C1 segment of cervical spinal cord (tissue), 14 donors: ENCODE data around the gene ETS2.

Source experiments
- DNase-seq, 14 donors: peaks; one replicate each; lab custom pipeline; 2025; lab: John Stamatoyannopoulos, UW

Gene ETS2

GRCh38 chr21:38777531-38777930 is 28.2 kb upstream of the ETS2 start:
- no peak for DNase-seq

- no peak for DNase-seq
Observed at GRCh38 chr21:38780879-38781278, 24.9 kb upstream of the ETS2 start.

GRCh38 chr21:38784458-38785266 is 21.1 kb upstream of the ETS2 start:
- no peak for DNase-seq

- DNase-seq: no peak
Observed at GRCh38 chr21:38785483-38785882, 20.2 kb upstream of the ETS2 start.

GRCh38 chr21:38787016-38787415 is 18.7 kb upstream of the ETS2 start:
- DNase-seq: no peak

- DNase-seq: no peak
Observed at GRCh38 chr21:38787461-38788274, 18.1 kb upstream of the ETS2 start.

GRCh38 chr21:38788275-38788905 is 17.3 kb upstream of the ETS2 start:
- DNase-seq: no peak

GRCh38 chr21:38789275-38789674 is 16.5 kb upstream of the ETS2 start:
- DNase-seq: no peak

GRCh38 chr21:38790059-38790458 is 15.7 kb upstream of the ETS2 start:
- DNase-seq: no peak

GRCh38 chr21:38790961-38791360 is 14.8 kb upstream of the ETS2 start:
- no peak for DNase-seq

- DNase-seq: no peak
Observed at GRCh38 chr21:38792676-38793459, 12.9 kb upstream of the ETS2 start.

- no peak for DNase-seq
Observed at GRCh38 chr21:38793926-38794713, 11.6 kb upstream of the ETS2 start.

GRCh38 chr21:38794978-38795377 is 10.8 kb upstream of the ETS2 start:
- DNase-seq: no peak

- DNase-seq: no peak
Observed at GRCh38 chr21:38795475-38795874, 10.3 kb upstream of the ETS2 start.

GRCh38 chr21:38796424-38796823 is 9.3 kb upstream of the ETS2 start:
- DNase-seq: no peak

GRCh38 chr21:38797470-38797869 is 8.3 kb upstream of the ETS2 start:
- no peak for DNase-seq

GRCh38 chr21:38798081-38798480 is 7.6 kb upstream of the ETS2 start:
- DNase-seq: no peak

- no peak for DNase-seq
Observed at GRCh38 chr21:38798481-38798882, 7.2 kb upstream of the ETS2 start.

- no peak for DNase-seq
Observed at GRCh38 chr21:38800046-38800758, 5.5 kb upstream of the ETS2 start.
